Type B pancreatic cell (in vitro differentiated cells): ENCODE data around the gene FAM234B. TPM values are rescaled to one million over a fixed set of nuclear protein-coding genes. Genes with fewer than 3 reads are reported as not detected.

Experiments used
- DNase-seq: peaks from one replicate; pipeline ENCODE4 v3.0.0; 2021; ENCODE audit warnings: mixed read lengths; ENCODE audit not compliant: unreplicated experiment; ENCODE audit errors: extremely low spot score
- H3K27ac Mint-ChIP-seq: 2 replicates; pipeline ENCODE4 v1.8.0; 2021; ENCODE audit warnings: mild to moderate bottlenecking, mixed read lengths
- H3K27me3 Mint-ChIP-seq: 2 replicates; pipeline ENCODE4 v1.8.0; 2021; ENCODE audit warnings: mixed read lengths
- H3K36me3 Mint-ChIP-seq: 2 replicates; pipeline ENCODE4 v1.8.0; 2021; ENCODE audit warnings: mixed read lengths
- H3K4me1 Mint-ChIP-seq: one replicate; pipeline ENCODE4 v1.8.0; 2021; ENCODE audit warnings: mixed read lengths; ENCODE audit not compliant: unreplicated experiment
- H3K4me3 Mint-ChIP-seq: 2 replicates; pipeline ENCODE4 v1.8.0; 2021; ENCODE audit warnings: mild to moderate bottlenecking, mixed read lengths
- H3K9me3 Mint-ChIP-seq: 2 replicates; pipeline ENCODE4 v1.8.0; 2021; ENCODE audit warnings: mixed read lengths
- CTCF ChIP-seq: fragments of 200-600 bp; sonication (generic); conservative IDR thresholded peaks from 2 replicates; pipeline ENCODE4 v1.5.0; 2021; ENCODE audit warnings: antibody characterized with exemption, mild to moderate bottlenecking
- total RNA-seq: library from RNA; stranded (reverse); gene quantifications from 2 replicates; pipeline ENCODE4 v1.2.1, GENCODE V29; 2021; ENCODE audit warnings: low replicate concordance

Gene FAM234B
- total RNA-seq, 1 donor from 2014 or later = 11.9 TPM

DNA sequence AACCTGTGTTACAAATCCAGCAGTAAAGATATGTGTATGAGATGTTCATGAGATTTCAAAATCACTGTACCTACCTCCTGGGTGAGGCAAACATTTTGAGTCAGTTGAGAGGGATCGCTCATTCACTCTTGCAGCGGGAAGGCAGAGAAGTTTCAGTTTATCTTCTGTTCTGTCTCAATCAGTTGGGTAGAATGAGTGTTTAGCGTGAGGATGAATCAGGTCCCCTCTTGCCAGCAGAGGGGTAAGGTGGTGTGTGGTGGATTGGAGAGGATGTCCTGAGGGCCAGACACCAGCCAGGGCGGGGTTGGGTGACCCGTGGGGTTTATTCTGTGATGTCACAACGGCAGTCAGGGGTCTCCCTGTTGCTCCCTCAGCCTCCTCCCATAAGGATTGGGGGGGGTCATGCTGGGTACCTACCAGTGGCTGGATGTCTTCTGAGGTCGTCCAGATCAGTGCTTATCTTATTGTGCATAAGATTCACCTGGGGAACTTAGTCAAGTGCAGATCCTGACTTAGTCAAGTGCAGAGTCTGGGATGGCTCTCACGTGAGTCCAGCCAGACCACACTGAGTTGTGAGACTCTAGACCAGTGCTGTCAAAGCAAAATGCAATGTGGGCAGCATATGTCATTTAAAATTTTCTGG lies 59.3 kb downstream of the FAM234B start, which contains the start of gene GSG1:
Gene GSG1, minus strand, starts transcription at position 277 of the 643 bp plus-strand sequence. Its CDS starts 155 bp downstream, at position 122.
- no peak for TF ChIP-seq CTCF
- DNase-seq = no peak
- no peaks in the 10 kb centered on the region for H3K27me3 Mint-ChIP-seq
- H3K4me1 Mint-ChIP-seq = peaks cover 37% of the 10 kb centered on the region
- no peaks in the 10 kb centered on the region for H3K9me3 Mint-ChIP-seq
- H3K36me3 Mint-ChIP-seq = peaks cover 6% of the 10 kb centered on the region
- H3K27ac Mint-ChIP-seq = peak within 1 kb of the TSS; percentile 96
- H3K4me3 Mint-ChIP-seq = peak within 1 kb of the TSS; percentile 86

DNA sequence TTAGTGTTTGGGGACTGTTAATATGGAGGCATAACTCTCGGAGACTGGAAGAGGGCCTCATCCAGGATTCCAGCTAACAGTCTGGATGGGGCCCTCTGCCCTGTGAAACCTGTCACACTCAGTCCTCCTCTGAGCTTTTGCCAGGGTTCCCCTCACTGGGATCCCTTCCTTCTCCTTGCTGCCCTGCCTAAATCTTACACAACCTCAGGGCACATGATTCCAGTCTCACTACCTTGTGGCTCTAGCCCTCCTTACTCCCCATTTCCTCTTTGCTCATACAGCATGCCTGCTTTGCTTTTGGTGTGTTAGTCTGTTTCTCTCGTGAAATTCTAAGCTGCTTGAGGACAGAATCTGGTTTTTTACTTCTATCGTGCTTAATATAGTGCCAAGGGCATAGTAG lies 60.2 kb downstream of the FAM234B start:
- TF ChIP-seq CTCF = no peak
- Mint-ChIP-seq H3K36me3 (peaks cover 10% of the 10 kb centered on the region), H3K27ac (no peak overlapping the region), H3K9me3 (peaks cover 2% of the 10 kb centered on the region), H3K4me3 (no peak overlapping the region), H3K27me3 (no peaks in the 10 kb centered on the region), H3K4me1 (peaks cover 30% of the 10 kb centered on the region)
- DNase-seq = no peak

DNA sequence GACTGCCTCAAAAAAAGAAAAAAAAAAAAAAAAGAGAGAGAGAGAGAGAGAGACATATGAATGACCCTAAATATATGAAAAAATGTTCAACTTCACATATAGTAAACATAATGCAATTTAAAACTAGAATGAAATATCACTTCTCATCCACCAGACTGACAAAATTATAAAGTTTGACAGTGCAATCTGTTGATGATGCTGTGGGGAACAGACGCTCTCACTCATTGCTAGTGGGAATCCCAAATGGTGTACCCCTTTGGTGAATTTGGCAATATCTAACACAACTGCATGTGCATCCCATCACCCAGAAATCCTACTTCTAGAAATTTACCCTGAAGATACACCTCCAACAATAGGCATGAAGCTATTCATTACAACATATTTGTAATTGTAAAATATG lies 61.6 kb downstream of the FAM234B start:
- DNase-seq = no peak
- H3K9me3 Mint-ChIP-seq = peaks cover 4% of the 10 kb centered on the region

DNA sequence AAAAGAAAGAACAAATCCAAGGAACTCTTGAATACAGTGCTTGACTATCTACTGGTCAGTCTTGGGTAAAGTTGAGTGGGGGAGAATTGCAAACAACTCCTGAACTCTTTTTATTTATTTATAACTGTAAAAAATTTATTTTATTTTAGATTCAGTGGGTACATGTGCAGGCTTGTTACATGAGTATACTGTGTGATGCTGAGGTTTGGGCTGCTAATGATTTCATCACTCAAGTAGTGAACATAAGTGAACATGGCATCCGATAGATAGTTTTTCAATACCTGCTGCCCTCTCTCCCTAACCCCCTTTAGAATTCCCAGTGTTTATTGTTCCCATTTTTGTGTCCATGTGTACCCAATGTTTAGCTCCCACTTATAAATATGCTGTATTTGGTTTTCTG lies 62.5 kb downstream of the FAM234B start:
- H3K36me3 Mint-ChIP-seq = peaks cover 15% of the 10 kb centered on the region
- H3K9me3 Mint-ChIP-seq = peaks cover 4% of the 10 kb centered on the region
- no peak for DNase-seq
- H3K4me1 Mint-ChIP-seq = peaks cover 16% of the 10 kb centered on the region
- H3K27me3 Mint-ChIP-seq = no peaks in the 10 kb centered on the region
- no peak overlapping the region for H3K4me3 Mint-ChIP-seq
- no peak for TF ChIP-seq CTCF
- no peak overlapping the region for H3K27ac Mint-ChIP-seq

More for the DNA sequence above, 61.6 kb downstream of the FAM234B start:
- H3K27ac Mint-ChIP-seq = no peak overlapping the region
- H3K27me3 Mint-ChIP-seq = no peaks in the 10 kb centered on the region
- peaks cover 18% of the 10 kb centered on the region for H3K4me1 Mint-ChIP-seq
- TF ChIP-seq CTCF = no peak
- no peak overlapping the region for H3K4me3 Mint-ChIP-seq
- peaks cover 15% of the 10 kb centered on the region for H3K36me3 Mint-ChIP-seq

DNA sequence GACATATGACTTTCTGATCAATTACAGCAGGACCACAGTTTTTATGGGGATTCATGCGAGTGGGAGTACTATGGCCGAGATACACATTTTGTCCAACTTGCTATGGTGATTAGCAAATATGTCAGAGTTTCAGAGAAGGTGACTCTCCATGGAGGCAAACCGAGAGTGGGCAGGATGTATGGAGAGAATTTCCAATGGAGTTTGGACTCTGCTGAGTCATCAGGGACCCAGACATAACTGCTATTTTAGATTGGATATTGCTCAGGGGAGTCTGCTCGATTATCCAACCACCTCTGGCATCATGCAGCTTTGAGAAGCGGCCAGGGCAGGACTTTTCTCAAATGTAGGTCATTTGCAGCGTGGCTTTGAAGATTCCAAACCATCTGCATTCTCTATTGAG lies 68.8 kb downstream of the FAM234B start:
- H3K4me1 Mint-ChIP-seq = peaks cover 12% of the 10 kb centered on the region
- H3K9me3 Mint-ChIP-seq = peaks cover 4% of the 10 kb centered on the region
- no peak overlapping the region for H3K27ac Mint-ChIP-seq
- H3K4me3 Mint-ChIP-seq = no peak overlapping the region
- no peak for TF ChIP-seq CTCF
- no peak for DNase-seq
- H3K36me3 Mint-ChIP-seq = peaks cover 24% of the 10 kb centered on the region
- peaks cover 9% of the 10 kb centered on the region for H3K27me3 Mint-ChIP-seq
